DLD1 (cell line): ENCODE measurements around the gene KNL1.
"Not testable (repeated sequence)": the region's sequence is repeated elsewhere in the genome, so short reads cannot be mapped to it uniquely, and the experiment has no call there.

ENCODE experiments used
- in situ Hi-C: cut with HindIII; loops from 2 replicates; pipeline ENCODE4 v1.10.0; 2017; ENCODE audit warnings: low sequenced_read_pairs

The KNL1 gene

DNA sequence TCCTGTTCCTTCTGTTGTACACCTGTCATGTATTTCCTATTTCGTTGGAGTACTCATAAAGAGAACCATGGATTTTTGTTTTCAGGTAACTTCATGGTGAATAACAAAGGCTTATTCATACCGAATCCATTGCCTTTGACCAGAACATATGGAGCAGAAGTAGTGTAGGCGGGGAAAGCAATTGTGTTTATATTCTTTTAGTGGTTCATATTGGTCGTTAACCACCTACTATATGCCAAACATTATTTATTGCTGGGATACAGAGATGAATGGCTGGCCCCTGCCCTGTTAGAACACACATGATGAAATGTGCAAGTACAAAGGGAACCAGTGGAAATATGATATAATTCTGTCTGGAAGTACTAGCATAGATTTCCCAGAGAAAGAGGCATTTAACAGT, 15.2 kb upstream of the KNL1 start:
- in situ Hi-C loops = no loop called here

DNA sequence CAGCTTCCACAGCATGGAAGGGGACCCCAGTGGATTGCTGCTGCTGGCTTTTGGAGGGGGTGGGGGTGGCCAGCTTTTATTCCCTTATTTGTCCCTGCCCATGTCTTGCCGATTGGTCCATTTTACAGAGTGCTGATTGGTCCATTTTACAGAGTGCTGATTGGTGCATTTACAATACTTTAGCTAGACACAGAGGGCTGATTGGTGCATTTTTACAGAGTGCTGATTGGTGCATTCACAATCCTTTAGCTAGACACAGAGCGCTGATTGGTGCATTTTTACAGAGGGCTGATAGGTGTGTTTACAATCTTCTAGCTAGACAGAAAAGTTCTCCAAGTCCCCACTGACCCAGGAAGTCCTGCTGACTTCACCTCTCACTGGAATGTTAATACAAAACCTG, 12.3 kb upstream of the KNL1 start:
- in situ Hi-C loops = not testable (repeated sequence)

DNA sequence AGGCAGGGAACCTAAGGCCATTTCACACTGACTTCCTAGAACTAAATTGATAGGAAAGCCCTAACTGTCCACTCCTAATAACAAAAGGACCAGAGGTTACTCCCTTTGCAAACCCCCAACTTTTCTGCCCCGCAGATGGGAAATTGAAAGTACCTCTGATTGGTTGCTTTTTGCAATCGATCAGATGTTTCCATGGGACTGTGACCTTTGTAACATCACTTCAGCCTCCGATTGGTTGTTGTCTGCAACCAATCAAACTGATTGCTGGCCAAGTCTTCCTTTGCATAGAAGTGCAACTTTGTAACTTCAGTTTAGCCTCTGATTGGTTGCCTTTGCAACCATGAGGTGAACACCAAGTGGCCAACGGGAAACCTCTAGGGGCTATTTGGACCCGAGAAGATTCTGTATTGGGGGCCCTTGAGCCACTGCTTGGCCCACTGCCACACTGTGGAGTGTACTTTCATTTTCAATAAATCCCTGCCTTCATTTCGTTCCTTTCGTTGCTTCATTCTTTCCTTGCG, 11.3 kb upstream of the KNL1 start:
- in situ Hi-C loops = no loop called here

DNA sequence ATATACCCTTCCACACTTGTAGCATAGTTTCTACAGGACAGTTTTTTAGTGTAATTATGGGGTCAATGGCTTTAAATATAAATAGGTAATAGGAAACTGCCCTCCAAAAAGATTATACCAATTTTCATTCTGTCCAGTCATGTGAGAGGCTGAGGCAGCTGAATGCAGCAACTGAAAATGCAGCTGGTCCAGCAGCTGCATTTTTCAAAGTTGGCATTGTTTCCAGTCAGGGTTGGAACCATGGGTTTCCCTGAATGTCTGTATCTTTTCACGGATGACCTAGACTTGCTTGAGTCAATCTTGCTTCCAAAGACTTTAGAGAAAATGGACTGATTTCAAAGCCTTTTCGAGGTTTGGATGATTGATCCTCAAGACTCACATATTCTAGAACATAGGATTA, 9.9 kb upstream of the KNL1 start:
- in situ Hi-C loops = no loop called here

DNA sequence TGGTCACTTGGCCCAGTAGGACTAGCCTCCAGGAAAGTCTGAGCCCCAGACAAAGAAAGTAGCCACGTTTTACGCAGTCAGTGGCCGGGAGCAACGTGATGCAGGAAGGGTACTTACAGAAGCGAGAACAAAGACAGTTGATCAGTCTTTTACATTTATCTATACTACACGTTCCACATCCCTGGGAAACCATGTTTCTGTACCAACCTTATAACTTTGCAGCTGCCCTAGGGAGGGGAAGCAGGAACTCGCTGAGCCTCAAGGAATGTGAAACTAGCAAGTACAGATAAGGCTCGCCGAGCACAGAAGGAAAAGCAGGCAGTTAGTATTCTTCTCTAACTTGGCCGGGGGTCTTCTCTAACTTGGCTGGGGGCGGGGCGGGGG, 3.4 kb upstream of the KNL1 start:
- in situ Hi-C loops = no loop called here

DNA sequence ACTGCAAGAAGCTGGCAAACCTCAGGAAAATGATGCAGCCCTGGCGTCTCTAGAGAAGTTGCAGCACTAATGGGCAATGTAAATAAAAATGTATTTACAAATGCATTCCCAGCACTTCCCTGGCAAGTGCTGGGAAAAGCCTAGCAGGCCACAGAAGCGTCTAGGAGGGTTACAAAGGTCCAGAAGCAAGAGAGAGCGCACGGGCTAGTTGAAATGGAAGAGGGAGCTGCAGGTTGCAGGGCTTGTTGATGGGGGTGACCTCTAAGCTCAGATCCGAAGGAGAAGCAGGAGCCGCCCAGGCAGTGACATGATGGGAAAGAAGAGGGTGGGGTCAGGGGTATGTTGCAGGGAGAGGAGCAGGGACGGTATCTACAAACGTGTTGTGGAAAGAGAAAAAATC, 2.7 kb upstream of the KNL1 start:
- in situ Hi-C loops = no loop called here

DNA sequence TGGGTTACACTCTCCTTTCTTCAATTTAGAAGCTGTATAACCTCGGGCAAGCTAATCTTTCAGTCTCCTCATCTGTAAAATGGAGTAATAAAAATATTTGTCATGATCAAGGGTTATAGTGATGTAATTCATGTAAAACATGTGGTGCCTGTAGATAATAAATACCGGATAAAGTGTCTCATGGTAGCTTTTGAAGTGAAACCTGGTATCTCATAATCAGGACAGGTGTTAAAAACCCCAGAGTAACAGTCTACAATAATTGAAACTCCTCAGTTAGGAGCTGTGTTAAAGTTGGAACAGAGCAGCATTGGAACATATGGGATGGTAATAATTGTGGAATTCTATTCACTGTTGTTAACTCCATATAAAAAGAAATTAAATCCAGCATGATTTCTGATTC, 884 bp upstream of the KNL1 start:
- in situ Hi-C loops = no loop called here

DNA sequence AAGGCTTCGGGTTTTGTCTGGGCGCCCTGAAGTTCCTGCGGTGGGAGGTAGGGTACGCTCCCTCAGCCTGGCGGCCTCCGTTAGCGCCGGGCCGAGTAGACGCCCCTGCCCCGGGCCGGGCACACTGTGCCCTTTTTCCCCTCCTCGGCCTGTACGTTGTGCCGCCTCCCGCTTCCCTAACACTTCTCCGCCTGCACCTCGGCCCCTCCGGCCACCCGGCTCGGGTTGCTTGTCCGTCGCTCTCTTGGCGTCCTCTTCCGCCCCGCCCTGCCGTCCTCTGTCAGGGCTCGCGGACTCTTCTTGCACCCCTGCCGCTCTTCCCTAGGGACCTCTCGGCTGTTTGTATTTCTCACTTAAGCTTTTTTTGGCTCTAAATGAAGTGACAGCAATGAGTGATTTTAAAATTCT, 384 bp downstream of the KNL1 start:
- in situ Hi-C loops = no loop called here

DNA sequence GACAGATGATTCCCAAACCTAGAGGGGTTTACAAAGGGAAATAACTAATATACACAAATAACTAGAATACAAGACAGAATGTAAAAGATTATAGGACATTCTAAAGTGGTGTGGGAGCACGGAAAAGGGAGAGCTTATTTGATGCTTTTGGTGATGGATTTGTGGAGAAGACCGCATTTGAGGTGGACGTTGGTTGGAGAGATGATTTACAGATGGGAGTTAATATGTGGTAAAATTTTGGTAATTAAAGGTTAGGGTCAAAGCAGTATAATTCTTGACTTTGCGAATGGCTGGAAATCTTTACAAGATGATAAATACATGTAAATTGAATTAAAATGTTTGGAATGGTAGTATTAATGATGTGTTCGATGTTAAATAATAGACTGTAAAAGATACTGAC, 1.2 kb downstream of the KNL1 start:
- in situ Hi-C loops = no loop called here

DNA sequence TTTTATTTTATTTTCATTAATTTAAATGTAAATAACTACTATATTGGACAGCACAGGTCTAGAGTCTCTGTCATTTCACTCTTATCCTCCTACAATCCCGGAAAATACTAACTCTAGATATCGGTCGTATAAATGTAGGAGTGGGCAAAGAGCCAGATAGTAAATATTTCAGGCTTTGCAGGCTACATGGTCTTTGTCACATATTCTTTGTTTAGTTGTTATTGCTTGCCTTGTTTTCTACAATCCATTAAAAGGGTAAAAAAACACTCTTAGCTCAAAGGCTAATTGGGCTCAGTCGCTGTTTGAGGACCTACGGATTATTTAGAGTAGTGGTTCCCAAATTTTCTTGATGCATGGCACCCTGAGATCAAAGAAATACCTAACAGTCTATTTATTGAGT, 1.7 kb downstream of the KNL1 start:
- in situ Hi-C loops = no loop called here

DNA sequence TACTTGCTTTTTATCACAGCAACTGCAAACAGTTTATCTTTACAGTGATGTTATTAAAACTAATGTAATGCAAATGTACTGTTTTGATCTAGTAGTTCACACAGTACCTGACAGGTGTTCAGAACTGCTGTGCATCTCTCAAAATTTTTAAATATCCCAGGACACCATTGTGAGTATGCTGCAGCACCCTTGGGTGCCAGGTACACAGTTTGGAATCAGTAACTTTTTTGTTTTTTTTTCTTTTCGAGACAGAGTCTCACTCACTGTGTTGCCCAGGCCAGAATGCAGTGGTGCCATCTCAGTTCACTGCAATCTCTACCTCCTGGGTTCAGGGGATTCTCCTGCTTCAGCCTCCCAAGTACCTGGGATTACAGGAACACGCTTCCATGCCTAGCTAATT, 3.0 kb downstream of the KNL1 start:
- in situ Hi-C loops = no loop called here

DNA sequence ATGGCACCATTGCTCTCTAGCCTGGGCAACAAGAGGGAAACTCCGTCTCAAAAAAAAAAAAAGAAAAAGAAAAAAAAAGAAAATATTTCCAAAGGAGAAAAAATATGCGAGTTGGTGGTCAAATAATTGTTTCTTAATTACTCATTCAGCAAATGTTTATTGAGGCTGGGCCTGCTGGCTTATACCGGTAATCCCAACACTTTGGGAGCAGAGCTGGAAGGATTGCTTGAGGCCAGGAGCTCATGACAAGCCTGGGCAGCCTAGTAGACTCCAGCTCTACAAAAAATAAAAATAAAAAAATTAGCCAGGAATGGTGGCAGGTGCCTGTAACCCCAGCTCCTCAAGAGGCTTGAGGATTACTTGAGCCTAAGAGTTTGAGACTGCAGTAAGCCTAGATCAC, 4.1 kb downstream of the KNL1 start:
- in situ Hi-C loops = no loop called here

DNA sequence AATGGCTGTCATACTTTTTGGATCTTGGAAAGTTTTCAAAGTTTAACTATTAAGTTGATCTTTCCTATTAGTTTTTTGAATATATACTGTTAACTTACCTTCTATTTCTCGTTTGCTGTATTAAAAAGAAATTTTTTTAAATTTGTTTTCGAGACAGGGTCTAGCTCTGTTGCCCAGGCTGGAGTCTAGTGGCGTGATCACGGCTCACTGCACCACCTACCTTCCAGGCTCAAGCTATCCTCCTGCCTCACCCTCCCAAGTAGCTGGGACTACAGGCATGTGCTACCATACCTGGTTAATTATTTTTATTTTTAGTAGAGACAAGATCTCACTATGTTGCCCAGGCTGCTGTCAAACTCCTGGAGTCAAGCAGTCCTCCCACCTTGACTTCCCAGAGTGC, 4.6 kb downstream of the KNL1 start:
- in situ Hi-C loops = no loop called here

DNA sequence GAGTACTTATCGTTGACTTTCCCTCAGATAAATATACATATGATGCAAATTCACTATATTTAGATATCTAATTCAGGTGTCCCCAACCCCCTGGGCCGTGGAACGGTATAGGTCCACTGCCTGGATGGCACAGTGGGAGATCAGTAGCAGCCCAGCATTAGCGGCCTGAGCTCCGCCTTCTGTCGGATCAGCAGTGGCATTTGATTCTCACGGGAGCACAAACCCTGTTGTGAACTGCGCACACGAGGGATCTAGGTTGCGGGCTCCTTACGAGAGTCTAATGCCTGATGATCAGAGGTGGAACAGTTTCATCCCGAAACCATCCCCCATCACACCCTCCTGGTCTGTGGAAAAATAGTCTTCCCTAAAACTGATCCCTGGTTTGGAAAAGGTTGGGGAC, 6.9 kb downstream of the KNL1 start:
- in situ Hi-C loops = no loop called here

DNA sequence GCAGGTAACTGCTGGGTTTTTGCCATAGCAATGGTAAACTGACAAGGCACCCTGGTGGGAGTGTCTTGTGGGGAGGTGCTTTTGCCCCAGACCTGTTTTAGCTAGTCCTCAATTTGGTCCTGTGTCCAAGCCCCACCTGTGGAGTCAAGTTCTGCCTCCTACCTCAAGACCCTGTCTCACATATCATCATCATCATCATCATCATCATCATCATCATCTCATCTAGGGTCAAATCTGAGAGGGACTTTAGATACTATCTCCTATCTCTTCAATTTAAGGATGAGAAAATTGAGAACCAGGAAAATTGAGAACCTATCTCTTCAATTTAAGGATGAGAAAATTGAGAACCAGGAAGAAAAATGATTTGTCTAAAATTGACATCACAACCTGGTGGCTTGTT, 9.9 kb downstream of the KNL1 start:
- in situ Hi-C loops = no loop called here

DNA sequence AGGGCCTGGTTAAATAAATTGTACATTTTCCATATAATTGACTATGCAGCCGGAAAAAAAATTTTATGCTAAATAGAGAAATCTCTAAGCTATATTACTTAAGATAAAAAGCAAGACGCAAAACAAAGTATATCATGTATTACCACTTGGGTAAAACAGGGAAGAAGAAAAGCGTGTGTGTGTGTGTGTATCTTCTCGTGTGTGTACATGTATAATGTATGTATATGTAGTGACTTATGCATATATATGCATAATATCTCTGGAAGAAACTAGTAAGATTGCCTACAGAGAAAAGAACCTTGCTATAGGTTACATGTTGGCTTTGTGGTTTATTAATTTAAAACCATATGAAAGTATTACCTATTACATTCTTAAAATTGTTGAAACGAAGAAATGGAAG, 19.0 kb downstream of the KNL1 start:
- in situ Hi-C loops = no loop called here

DNA sequence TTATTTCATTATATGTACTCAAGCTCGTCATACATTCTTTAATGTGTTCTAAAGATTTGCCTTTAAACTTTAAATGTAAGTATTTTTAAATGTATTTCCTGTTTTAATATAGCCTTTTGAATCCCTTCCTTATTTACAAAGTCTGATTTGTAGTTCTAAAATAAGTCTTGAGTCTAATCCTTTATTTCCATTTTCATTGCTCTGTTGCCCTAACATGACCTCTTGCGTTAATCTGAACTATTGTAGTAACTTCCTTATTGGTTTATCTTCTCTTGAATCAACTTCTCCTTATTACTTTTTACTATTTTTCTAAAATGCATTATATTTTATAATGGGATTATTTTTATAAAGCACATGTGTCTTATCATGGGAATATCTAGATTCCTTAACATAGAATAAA, 24.0 kb downstream of the KNL1 start:
- in situ Hi-C loops = no loop called here

DNA sequence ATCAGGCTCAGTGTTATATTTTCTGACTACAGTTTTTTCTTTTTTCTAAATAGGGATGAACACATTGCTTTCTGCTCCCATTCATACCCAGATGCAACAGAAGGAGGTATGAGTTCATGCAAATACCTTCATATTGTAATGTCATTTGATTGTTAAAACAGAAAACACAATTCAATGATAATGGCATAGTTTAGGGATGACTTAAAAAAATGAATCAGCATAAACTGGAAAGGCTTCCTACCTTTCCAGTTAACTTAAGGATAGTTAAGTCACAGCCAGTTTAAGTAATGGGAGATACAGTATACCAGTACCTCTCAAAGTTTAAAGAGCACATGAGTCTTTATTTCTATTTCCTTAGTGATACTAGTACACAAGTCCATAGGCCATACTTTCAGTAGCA, 24.9 kb downstream of the KNL1 start:
- in situ Hi-C loops = no loop called here

DNA sequence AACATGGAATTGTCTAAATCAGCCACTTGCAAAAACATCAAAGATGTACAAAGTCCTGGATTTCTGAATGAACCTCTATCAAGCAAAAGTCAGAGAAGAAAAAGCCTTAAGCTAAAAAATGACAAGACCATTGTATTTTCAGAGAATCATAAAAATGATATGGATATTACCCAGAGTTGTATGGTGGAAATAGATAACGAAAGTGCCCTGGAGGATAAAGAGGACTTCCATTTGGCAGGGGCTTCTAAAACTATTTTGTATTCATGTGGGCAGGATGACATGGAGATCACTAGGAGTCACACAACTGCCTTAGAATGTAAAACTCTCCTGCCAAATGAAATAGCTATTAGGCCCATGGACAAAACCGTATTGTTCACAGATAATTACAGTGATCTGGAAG, 29.3 kb downstream of the KNL1 start:
- in situ Hi-C loops = no loop called here

DNA sequence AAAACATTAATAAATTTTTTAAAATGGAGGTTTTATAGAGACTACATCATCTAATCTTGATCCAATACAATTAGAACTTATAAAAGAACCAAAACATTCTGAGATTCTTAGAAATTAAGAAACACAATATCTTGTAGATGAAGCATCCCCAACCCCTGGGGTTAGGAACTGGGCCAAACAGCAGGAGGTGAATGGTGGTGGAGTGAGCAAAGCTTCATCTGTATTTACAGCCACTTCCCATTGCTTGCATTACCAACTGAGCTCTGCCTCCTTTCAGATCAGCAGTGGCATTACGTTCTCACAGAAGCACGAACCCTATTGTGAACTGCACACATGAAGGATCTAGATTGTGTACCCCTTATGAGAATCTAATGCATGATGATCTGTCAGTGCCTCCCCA, 36.3 kb downstream of the KNL1 start:
- in situ Hi-C loops = no loop called here

DNA sequence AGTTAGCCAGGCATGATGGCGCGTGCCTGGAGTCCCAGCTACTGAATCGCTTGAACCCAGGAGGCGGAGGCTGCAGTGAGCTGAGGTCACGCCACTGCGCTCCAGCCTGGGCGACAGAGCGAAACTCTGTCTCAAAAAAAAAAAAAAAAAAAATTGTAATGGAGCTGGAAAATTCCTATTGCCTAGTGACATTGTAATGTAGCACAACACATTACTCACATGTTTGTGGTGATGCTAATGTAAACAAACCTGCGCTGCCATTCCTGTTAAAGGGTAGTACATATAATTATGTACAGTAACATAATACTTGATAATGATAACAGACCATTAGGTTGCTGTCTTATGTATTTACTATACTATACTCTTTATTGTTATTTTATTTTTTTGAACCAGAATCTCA, 39.1 kb downstream of the KNL1 start:
- in situ Hi-C loops = no loop called here

DNA sequence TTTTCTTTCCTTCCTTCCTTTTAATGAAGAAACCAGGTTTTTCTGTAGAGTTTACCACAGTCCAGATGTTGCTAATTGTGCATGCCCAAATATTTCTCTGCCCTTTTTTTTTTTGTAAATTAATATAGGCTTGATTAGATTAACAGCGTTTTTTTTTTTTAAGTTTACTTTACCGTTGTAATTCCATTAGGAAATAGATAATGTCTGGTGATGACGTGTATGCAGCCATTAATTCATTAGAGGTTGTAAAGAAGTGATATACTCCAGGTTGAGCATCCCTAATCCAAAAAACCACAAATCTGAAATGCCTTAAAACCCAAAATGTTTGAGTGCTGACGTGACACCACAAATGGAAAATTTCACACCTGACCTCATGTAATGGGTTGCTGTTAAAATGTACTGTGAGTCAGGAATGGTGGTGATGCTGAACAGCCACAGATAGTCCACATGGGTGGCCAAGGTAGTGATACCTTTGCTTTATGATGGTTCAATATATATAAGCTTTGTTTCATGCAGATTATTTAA, 43.2 kb downstream of the KNL1 start:
- in situ Hi-C loops = no loop called here

DNA sequence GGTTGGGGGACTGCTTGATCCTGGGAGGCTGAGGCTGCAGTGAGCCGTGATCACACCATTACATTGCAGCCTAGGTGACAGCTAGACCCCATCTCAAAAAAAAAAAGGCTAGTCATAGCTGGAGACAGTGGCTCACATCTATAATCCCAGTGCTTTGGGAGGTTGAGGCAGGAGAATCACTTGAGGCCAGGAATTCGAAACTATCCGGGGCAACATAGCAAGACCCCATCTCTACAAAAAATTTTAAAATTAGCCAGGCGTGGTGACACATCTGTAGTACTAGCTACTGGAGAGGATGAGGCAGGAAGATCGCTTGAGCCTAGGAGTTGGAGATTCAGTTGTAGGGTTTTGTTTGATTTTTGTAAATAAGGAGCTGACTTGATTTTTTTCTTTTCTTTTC, 45.6 kb downstream of the KNL1 start:
- in situ Hi-C loops = no loop called here

DNA sequence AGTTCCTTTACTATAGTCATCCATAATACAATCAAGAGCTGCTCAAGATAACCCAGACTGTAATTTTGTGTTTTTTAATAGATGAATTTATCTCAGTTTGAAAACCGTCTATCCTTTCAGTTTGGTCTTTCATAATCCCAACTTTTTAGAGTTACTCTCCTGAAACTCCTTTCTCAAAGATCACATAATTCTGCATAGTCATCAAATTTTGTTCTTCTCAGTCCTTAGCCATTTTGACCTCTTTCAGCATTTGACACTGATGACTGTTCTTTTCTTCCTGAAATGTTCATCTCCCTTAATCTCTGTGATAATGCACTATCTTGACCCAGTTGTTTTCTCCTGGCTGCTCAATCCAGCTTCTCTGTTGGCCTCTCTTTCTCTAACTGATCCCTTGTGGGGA, 53.5 kb downstream of the KNL1 start:
- in situ Hi-C loops = no loop called here
